Putamen (tissue), 1 donor: Measurements from ENCODE around the gene POLR1G.

ENCODE experiments used
- DNase-seq: peaks from one replicate; pipeline ENCODE4 v3.0.0-alpha.2; 2016; ENCODE audit warnings: low spot score

The POLR1G gene

GRCh38 chr19:45446295-45446694 is 39.9 kb downstream of the POLR1G start:
- no peak for DNase-seq

- no peak for DNase-seq
These were observed 40.5 kb downstream of the POLR1G start for GRCh38 chr19:45446944-45447343.

- no peak for DNase-seq
These were observed 41.9 kb downstream of the POLR1G start for GRCh38 chr19:45448425-45448756.

GRCh38 chr19:45448887-45449299 is 42.4 kb downstream of the POLR1G start:
- DNase-seq, result peak; percentile 72

- DNase-seq, result no peak
These were observed 43.5 kb downstream of the POLR1G start for GRCh38 chr19:45450012-45450333.

GRCh38 chr19:45451131-45451849 is 44.8 kb downstream of the POLR1G start:
- DNase-seq, result no peak

- DNase-seq, result no peak
These were observed 45.5 kb downstream of the POLR1G start for GRCh38 chr19:45451850-45452387.

GRCh38 chr19:45455707-45456499 is 49.5 kb downstream of the POLR1G start:
- no peak for DNase-seq

- no peak for DNase-seq
These were observed 50.0 kb downstream of the POLR1G start for GRCh38 chr19:45456500-45456815.

- no peak for DNase-seq
These were observed 51.3 kb downstream of the POLR1G start for GRCh38 chr19:45457776-45458175.
